ENCODE data around the gene RHOC.

The RHOC gene

DNA sequence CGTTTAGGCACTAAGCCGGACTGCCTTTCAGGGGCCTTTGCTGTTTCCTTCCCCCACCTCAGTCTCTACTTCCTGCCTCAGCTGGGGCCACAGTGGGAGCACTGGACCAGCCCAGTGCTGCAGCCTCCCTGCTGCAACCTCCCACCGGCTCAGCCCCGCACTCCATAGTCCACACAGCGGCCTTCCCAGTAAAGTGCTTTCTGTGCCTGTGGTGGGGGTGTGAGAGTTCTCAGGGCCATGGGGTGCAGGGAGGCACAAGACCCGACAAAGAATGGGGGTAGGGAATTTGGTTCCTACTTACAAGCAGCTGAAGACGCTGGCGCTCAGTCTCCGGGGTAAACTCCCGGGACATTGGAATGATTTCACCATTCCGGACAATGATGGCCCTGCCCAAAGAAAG is 4.7 kb upstream of the RHOC start:
- POLR2A ChIA-PET: interaction anchor here (0.6 kb wide), 1 partner anchor 190 kb away, joined by 5 read pairs; no protein-coding TSS in a partner anchor
- CTCF ChIA-PET: interaction anchor here (0.5 kb wide), 1 partner anchor 129 kb away, joined by 3 read pairs; no protein-coding TSS in a partner anchor
- H3K27ac ChIP-seq (ENCODE audit: extremely low read depth, low read depth, low read length): no peak overlapping the region
- TF ChIP-seq, protein P1, sequence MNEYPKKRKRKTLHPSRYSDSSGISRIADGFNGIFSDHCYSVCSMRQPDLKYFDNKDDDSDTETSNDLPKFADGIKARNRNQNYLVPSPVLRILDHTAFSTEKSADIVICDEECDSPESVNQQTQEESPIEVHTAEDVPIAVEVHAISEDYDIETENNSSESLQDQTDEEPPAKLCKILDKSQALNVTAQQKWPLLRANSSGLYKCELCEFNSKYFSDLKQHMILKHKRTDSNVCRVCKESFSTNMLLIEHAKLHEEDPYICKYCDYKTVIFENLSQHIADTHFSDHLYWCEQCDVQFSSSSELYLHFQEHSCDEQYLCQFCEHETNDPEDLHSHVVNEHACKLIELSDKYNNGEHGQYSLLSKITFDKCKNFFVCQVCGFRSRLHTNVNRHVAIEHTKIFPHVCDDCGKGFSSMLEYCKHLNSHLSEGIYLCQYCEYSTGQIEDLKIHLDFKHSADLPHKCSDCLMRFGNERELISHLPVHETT (tag by site-specific recombination; IDR thresholded peaks at IDR 0.05): no peak
- TF ChIP-seq ZIC2 (tag by site-specific recombination; IDR thresholded peaks at IDR 0.05): peak; percentile 99
- H3K4me3 ChIP-seq (ENCODE audit: low read depth, low read length): no peak overlapping the region
- H3K4me1 ChIP-seq (ENCODE audit: control insufficient read depth, insufficient read depth, low read length): no peaks in the 10 kb centered on the region
- H3K9me3 ChIP-seq (ENCODE audit: control insufficient read depth, insufficient read depth, low read depth, low read length): no peaks in the 10 kb centered on the region
- peaks cover 0 to 3% of the 10 kb centered on the region in 2 experiments; a peak in 1 of 3 replicates for H3K36me3 ChIP-seq (ENCODE audit: control insufficient read depth in 2 of 2, insufficient read depth in 1 of 2, low read length in 2 of 2)

GRCh38 chr1:112711041-112711440 is 4.1 kb upstream of the RHOC start:
- Histone ChIP-seq H3K4me3 (ENCODE audit: low read depth, low read length) (no peak overlapping the region), H3K27ac (ENCODE audit: extremely low read depth, low read depth, low read length) (no peak overlapping the region), H3K36me3 (ENCODE audit: control insufficient read depth in 2 of 2, insufficient read depth in 1 of 2, low read length in 2 of 2) (peaks cover 0 to 3% of the 10 kb centered on the region in 2 experiments; a peak in 1 of 3 replicates), H3K9me3 (ENCODE audit: control insufficient read depth, insufficient read depth, low read depth, low read length) (no peaks in the 10 kb centered on the region), H3K4me1 (ENCODE audit: control insufficient read depth, insufficient read depth, low read length) (no peaks in the 10 kb centered on the region)
- CTCF ChIA-PET: interaction anchor here (0.7 to 1.0 kb wide), 2 partner anchors 7 to 320 kb away, joined by 3 to 6 read pairs; a partner anchor contains a TSS
- POLR2A ChIA-PET: interaction anchor here (0.6 kb wide), 1 partner anchor 190 kb away, joined by 5 read pairs; no protein-coding TSS in a partner anchor
- TF ChIP-seq ZNF140 (tag by site-specific recombination; IDR thresholded peaks at IDR 0.05): no peak
- no peak for TF ChIP-seq ZNF558 (tag by site-specific recombination; IDR thresholded peaks at IDR 0.05)
- no peak for TF ChIP-seq ZNF48 (tag by site-specific recombination; IDR thresholded peaks at IDR 0.05)
- no peak for TF ChIP-seq MZF1 (tag by site-specific recombination; IDR thresholded peaks at IDR 0.05; ENCODE audit: borderline replicate concordance)
- TF ChIP-seq, protein P2, sequence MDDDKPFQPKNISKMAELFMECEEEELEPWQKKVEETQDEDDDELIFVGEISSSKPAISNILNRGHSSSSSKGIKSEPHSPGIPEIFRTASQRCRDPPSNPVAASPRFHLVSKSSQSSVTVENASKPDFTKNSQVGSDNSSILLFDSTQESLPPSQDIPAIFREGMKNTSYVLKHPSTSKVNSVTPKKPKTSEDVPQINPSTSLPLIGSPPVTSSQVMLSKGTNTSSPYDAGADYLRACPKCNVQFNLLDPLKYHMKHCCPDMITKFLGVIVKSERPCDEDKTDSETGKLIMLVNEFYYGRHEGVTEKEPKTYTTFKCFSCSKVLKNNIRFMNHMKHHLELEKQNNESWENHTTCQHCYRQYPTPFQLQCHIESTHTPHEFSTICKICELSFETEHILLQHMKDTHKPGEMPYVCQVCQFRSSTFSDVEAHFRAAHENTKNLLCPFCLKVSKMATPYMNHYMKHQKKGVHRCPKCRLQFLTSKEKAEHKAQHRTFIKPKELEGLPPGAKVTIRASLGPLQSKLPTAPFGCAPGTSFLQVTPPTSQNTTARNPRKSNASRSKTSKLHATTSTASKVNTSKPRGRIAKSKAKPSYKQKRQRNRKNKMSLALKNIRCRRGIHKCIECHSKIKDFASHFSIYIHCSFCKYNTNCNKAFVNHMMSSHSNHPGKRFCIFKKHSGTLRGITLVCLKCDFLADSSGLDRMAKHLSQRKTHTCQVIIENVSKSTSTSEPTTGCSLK (tag by site-specific recombination; IDR thresholded peaks at IDR 0.05): no peak
- TF ChIP-seq KLF16 (tag by site-specific recombination; IDR thresholded peaks at IDR 0.05): no peak
- no peak for TF ChIP-seq ZNF426 (tag by site-specific recombination; IDR thresholded peaks at IDR 0.05)
- TF ChIP-seq ZNF169 (tag by site-specific recombination; IDR thresholded peaks at IDR 0.05): no peak
- no peak for TF ChIP-seq ZBTB44 (tag by site-specific recombination; IDR thresholded peaks at IDR 0.05)
- TF ChIP-seq MYNN (tag by site-specific recombination; IDR thresholded peaks at IDR 0.05; ENCODE audit: borderline replicate concordance): no peak
- TF ChIP-seq ZNF155 (tag by site-specific recombination; IDR thresholded peaks at IDR 0.05): no peak
- TF ChIP-seq ZNF146 (tag by site-specific recombination; IDR thresholded peaks at IDR 0.05): no peak
- no peak for TF ChIP-seq YY1 (tag by site-specific recombination; IDR thresholded peaks at IDR 0.05)
- TF ChIP-seq ZNF175 (tag by site-specific recombination; IDR thresholded peaks at IDR 0.05): no peak
- TF ChIP-seq, protein P3, sequence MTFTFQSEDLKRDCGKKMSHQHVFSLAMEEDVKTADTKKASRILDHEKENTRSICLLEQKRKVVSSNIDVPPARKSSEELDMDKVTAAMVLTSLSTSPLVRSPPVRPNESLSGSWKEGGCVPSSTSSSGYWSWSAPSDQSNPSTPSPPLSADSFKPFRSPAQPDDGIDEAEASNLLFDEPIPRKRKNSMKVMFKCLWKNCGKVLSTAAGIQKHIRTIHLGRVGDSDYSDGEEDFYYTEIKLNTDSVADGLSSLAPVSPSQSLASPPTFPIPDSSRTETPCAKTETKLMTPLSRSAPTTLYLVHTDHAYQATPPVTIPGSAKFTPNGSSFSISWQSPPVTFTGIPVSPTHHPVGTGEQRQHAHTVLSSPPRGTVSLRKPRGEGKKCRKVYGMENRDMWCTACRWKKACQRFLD (tag by site-specific recombination; IDR thresholded peaks at IDR 0.05): no peak

Measured in HEK293 (cell line).